Thyroid gland (tissue), 4 donors: Measurements from ENCODE around the gene FAM111B.

Source experiments
- POLR2A ChIP-seq, 2 donors: fragments of 450-650 bp; IDR thresholded peaks; one replicate each; pipeline ENCODE4 v1.6.1; 2017; ENCODE audit warnings: antibody characterized with exemption in 2 of 2, mild to moderate bottlenecking in 2 of 2, moderate library complexity in 1 of 2
- TF ChIP-seq, protein P1 (sequence below), 6 experiments: fragments of 200-600 bp in 3 of 6; fragments of 450-650 bp in 3 of 6; sonication (generic) in 3 of 6; IDR thresholded peaks; one replicate each; pipeline ENCODE4 v1.5.1; 2016 to 2019; ENCODE audit warnings: antibody characterized with exemption in 6 of 6, mild to moderate bottlenecking in 2 of 6, inconsistent platforms in 1 of 6, moderate library complexity in 1 of 6

DNA sequence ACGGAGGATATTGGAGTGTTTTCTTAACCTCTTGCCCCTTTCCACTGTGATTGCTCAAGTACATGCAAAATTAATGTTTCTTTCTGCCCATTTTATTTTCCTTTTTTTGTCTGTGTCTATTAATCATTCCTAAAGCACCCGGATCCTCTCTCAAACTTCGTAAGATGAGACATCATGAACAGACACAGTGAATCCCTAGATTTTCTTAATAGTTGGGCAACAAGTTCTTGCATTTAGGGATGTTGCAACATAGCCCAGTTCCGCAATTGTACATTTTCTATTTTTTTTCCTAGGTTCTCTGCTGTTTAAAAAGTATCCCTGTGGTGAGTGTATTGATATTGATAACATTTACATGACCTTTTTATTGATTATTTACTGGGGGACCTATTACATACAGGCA, 38.5 kb downstream of the FAM111B start:
- TF ChIP-seq POLR2A (IDR thresholded peaks at IDR 0.05), result no peak
- TF ChIP-seq, protein P1, sequence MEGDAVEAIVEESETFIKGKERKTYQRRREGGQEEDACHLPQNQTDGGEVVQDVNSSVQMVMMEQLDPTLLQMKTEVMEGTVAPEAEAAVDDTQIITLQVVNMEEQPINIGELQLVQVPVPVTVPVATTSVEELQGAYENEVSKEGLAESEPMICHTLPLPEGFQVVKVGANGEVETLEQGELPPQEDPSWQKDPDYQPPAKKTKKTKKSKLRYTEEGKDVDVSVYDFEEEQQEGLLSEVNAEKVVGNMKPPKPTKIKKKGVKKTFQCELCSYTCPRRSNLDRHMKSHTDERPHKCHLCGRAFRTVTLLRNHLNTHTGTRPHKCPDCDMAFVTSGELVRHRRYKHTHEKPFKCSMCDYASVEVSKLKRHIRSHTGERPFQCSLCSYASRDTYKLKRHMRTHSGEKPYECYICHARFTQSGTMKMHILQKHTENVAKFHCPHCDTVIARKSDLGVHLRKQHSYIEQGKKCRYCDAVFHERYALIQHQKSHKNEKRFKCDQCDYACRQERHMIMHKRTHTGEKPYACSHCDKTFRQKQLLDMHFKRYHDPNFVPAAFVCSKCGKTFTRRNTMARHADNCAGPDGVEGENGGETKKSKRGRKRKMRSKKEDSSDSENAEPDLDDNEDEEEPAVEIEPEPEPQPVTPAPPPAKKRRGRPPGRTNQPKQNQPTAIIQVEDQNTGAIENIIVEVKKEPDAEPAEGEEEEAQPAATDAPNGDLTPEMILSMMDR (IDR thresholded peaks at IDR 0.05), result no peak
